ENCODE measurements around the gene ZMYND10. TPM values are rescaled to one million over a fixed set of nuclear protein-coding genes. Genes with fewer than 3 reads are reported as not detected.

The ZMYND10 gene
- total RNA-seq, 1 experiment from 2014 or later = 1.4 TPM

- Histone ChIP-seq H2BK12ac (ENCODE audit: insufficient read length, low read depth, low read length) (no peak overlapping the region), H3K9ac (ENCODE audit: extremely low read depth, insufficient read length, low read length) (no peak overlapping the region), H3K23me2 (ENCODE audit: insufficient read length, low read depth, low read length, poor library complexity, severe bottlenecking) (no peaks in the 10 kb centered on the region), H3K14ac (ENCODE audit: insufficient read depth, low read length) (no peak overlapping the region), H3K79me2 (ENCODE audit: insufficient read depth, low read length) (no peaks in the 10 kb centered on the region), H3K9me3 (ENCODE audit: control insufficient read depth, low read depth, low read length) (no peaks in the 10 kb centered on the region), H2AFZ (ENCODE audit: low read length) (no peak overlapping the region), H3K4ac (ENCODE audit: low read depth, low read length) (no peak overlapping the region), H2BK15ac (ENCODE audit: low read depth, low read length) (no peak overlapping the region), H4K91ac (ENCODE audit: insufficient read length, low read depth, low read length) (no peak overlapping the region), H3K27me3 (ENCODE audit: insufficient read depth, low read length) (no peaks in the 10 kb centered on the region), H3K56ac (ENCODE audit: insufficient read length, low read depth, low read length) (no peak overlapping the region), H2BK5ac (ENCODE audit: insufficient read length, low read length) (no peak overlapping the region), H2BK20ac (ENCODE audit: low read depth, low read length, poor library complexity, severe bottlenecking) (no peak overlapping the region), H2BK120ac (ENCODE audit: low read depth, low read length, poor library complexity, severe bottlenecking) (no peak overlapping the region), H4K20me1 (ENCODE audit: control insufficient read depth, insufficient read depth, insufficient read length) (peaks cover 2% of the 10 kb centered on the region), H3K79me1 (ENCODE audit: insufficient read depth, low read depth, low read length, poor library complexity, severe bottlenecking) (no peaks in the 10 kb centered on the region), H4K5ac (ENCODE audit: insufficient read length, low read depth, low read length) (no peak overlapping the region), H3K4me1 (ENCODE audit: insufficient read depth, low read length) (no peaks in the 10 kb centered on the region), H3K18ac (ENCODE audit: insufficient read length, low read depth, low read length) (no peak overlapping the region), H4K8ac (replicated peaks; ENCODE audit: insufficient read length, low read depth, low read length) (no peak overlapping the region), H3T11ph (ENCODE audit: low read length) (no peak overlapping the region), H3K27ac (ENCODE audit: insufficient read length, low read depth, low read length) (no peak overlapping the region), H2AK5ac (ENCODE audit: insufficient read length, low read length) (no peak overlapping the region), H3K23ac (ENCODE audit: insufficient read length, low read depth, low read length) (no peak overlapping the region), H3K4me2 (ENCODE audit: insufficient read depth, insufficient read length, low read length) (no peak overlapping the region)
- no peak overlapping the region for H3K27ac Mint-ChIP-seq
- H3K27me3 Mint-ChIP-seq (ENCODE audit: low read depth) = peaks cover 3% of the 10 kb centered on the region; the same call in 1 of the 2 replicates
- no CpG with 5 or more reads among the region's 6 CpGs for WGBS (ENCODE audit: extremely low coverage, insufficient read length, low lambda C conversion rate)
- no peak for DNase-seq
- peaks cover 0 to 12% of the 10 kb centered on the region in 2 experiments; a peak in 2 of 4 replicates for H3K4me1 Mint-ChIP-seq
- H3K36me3 Mint-ChIP-seq (ENCODE audit: insufficient read depth in 1 of 3, low read depth in 3 of 3) = no peaks in the 10 kb centered on the region
- H3K4me3 Mint-ChIP-seq = no peak overlapping the region; a peak in 1 of 5 replicates
- H3K9me3 Mint-ChIP-seq = no peaks in the 10 kb centered on the region
- TF ChIP-seq, protein P1, sequence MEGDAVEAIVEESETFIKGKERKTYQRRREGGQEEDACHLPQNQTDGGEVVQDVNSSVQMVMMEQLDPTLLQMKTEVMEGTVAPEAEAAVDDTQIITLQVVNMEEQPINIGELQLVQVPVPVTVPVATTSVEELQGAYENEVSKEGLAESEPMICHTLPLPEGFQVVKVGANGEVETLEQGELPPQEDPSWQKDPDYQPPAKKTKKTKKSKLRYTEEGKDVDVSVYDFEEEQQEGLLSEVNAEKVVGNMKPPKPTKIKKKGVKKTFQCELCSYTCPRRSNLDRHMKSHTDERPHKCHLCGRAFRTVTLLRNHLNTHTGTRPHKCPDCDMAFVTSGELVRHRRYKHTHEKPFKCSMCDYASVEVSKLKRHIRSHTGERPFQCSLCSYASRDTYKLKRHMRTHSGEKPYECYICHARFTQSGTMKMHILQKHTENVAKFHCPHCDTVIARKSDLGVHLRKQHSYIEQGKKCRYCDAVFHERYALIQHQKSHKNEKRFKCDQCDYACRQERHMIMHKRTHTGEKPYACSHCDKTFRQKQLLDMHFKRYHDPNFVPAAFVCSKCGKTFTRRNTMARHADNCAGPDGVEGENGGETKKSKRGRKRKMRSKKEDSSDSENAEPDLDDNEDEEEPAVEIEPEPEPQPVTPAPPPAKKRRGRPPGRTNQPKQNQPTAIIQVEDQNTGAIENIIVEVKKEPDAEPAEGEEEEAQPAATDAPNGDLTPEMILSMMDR (conservative IDR thresholded peaks at IDR 0.05) = no peak
These were observed 38.2 kb upstream of the ZMYND10 start for GRCh38 chr3:50383750-50384149.
